Activated T-helper 1 cell treated with anti-CD3 and anti-CD28 coated beads, Interleukin-12 subunit alpha, Interleukin-12 subunit beta, Interleukin-2, Interleukin-4 antibody, amounts not matched to agents 30 ng/mL and 10 ng/mL and 1 ng/mL, durations not matched to agents 14 hours and 24 hours and 36 hours (primary cell): ENCODE measurements around the gene SERGEF. TPM values are rescaled to one million over a fixed set of nuclear protein-coding genes. Genes with fewer than 3 reads are reported as not detected.
"Not testable (repeated sequence)": the region's sequence is repeated elsewhere in the genome, so short reads cannot be mapped to it uniquely, and the experiment has no call there.

Source experiments
- DNase-seq: peaks from one replicate; pipeline ENCODE4 v3.0.0; 2021; ENCODE audit warnings: low spot score
- H3K27ac Mint-ChIP-seq: one replicate; pipeline ENCODE4 v1.8.0; 2021; ENCODE audit warnings: mild to moderate bottlenecking, mixed read lengths
- H3K27me3 Mint-ChIP-seq: one replicate; pipeline ENCODE4 v1.8.0; 2022; ENCODE audit warnings: mild to moderate bottlenecking, moderate library complexity, mixed read lengths; ENCODE audit not compliant: insufficient read depth
- H3K36me3 Mint-ChIP-seq: one replicate; pipeline ENCODE4 v1.8.0; 2021; ENCODE audit warnings: low read depth, mixed read lengths
- H3K4me1 Mint-ChIP-seq: one replicate; pipeline ENCODE4 v1.8.0; 2021; ENCODE audit warnings: low read depth, mixed read lengths
- H3K4me3 Mint-ChIP-seq: one replicate; pipeline ENCODE4 v1.8.0; 2021; ENCODE audit warnings: mild to moderate bottlenecking, moderate library complexity, mixed read lengths
- H3K9me3 Mint-ChIP-seq: one replicate; pipeline ENCODE4 v1.8.0; 2021; ENCODE audit warnings: mixed read lengths
- intact Hi-C: fragments of 100-400 bp; cut with micrococcal nuclease; formaldehyde crosslinking; loops from one replicate; pipeline ENCODE4 v1.15.1; 2024
- total RNA-seq: library from RNA; stranded (reverse); gene quantifications from 2 replicates; pipeline ENCODE4 v1.2.3, GENCODE V29; 2022

SERGEF gene
- total RNA-seq, 1 donor from 2014 or later, result 24.5 TPM

- DNase-seq, result no peak
- H3K27ac Mint-ChIP-seq, result no peak overlapping the region
- no peaks in the 10 kb centered on the region for H3K4me1 Mint-ChIP-seq
- H3K9me3 Mint-ChIP-seq, result no peaks in the 10 kb centered on the region
- no peaks in the 10 kb centered on the region for H3K36me3 Mint-ChIP-seq
- H3K27me3 Mint-ChIP-seq, result no peaks in the 10 kb centered on the region
- no peak overlapping the region for H3K4me3 Mint-ChIP-seq
- intact Hi-C loops, result no loop called here
These were observed 129.8 kb downstream of the SERGEF start for GRCh38 chr11:17883057-17883456.

DNA sequence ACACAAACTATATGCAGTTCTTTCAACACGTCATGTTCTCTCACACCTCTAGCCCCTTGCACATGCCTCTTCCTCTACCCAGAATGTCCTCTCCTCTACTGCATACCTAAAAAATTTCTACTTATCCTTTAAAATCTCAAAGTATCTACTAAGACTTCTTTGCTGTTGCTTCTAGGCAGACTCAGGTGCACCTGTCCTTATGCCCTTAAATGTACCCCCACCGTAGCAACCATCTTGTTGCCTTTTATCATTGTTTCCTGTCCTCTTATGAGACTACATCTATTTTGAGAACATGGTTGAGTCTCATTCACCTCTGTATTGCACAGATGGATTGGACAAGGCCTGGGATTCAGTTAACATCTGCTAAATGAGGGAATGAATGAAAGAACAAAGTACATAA is 134.1 kb downstream of the SERGEF start:
- H3K27ac Mint-ChIP-seq, result no peak overlapping the region
- H3K9me3 Mint-ChIP-seq, result no peaks in the 10 kb centered on the region
- H3K27me3 Mint-ChIP-seq, result no peaks in the 10 kb centered on the region
- H3K4me1 Mint-ChIP-seq, result no peaks in the 10 kb centered on the region
- DNase-seq, result no peak
- H3K36me3 Mint-ChIP-seq, result no peaks in the 10 kb centered on the region
- no peak overlapping the region for H3K4me3 Mint-ChIP-seq
- intact Hi-C loops, result no loop called here

- intact Hi-C loops, result no loop called here
- no peak for DNase-seq
- no peaks in the 10 kb centered on the region for H3K36me3 Mint-ChIP-seq
- no peaks in the 10 kb centered on the region for H3K27me3 Mint-ChIP-seq
- H3K9me3 Mint-ChIP-seq, result no peaks in the 10 kb centered on the region
- H3K27ac Mint-ChIP-seq, result no peak overlapping the region
- no peak overlapping the region for H3K4me3 Mint-ChIP-seq
- H3K4me1 Mint-ChIP-seq, result no peaks in the 10 kb centered on the region
These were observed 135.0 kb downstream of the SERGEF start for GRCh38 chr11:17877886-17878285.

DNA sequence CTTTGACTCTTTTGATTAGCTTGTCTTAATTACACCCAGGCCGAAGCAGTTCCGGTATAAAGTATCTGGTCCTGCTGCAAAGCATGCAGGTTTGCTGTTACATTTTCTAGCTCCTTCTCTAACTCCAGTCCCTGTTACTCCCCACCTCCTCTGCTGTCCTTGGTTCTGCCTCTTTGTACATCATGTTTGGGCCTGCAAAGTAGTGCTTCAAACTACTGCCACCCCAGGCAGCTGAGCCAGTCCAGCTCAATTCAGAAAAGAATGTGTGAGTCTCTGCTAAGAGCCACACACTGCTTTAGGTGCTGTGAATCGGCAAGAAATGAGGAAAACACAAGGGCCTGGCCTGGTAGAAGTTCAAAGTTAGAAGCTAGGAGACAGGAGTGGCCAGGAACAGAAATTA is 136.0 kb downstream of the SERGEF start:
- H3K27ac Mint-ChIP-seq, result no peak overlapping the region
- no peak for DNase-seq
- H3K4me3 Mint-ChIP-seq, result no peak overlapping the region
- no peaks in the 10 kb centered on the region for H3K4me1 Mint-ChIP-seq
- no peaks in the 10 kb centered on the region for H3K27me3 Mint-ChIP-seq
- no peaks in the 10 kb centered on the region for H3K9me3 Mint-ChIP-seq
- H3K36me3 Mint-ChIP-seq, result no peaks in the 10 kb centered on the region
- intact Hi-C loops, result no loop called here

GRCh38 chr11:17875891-17876290 is 137.0 kb downstream of the SERGEF start:
- no peaks in the 10 kb centered on the region for H3K36me3 Mint-ChIP-seq
- H3K27me3 Mint-ChIP-seq, result no peaks in the 10 kb centered on the region
- intact Hi-C loops, result no loop called here
- no peak overlapping the region for H3K4me3 Mint-ChIP-seq
- H3K27ac Mint-ChIP-seq, result no peak overlapping the region
- H3K4me1 Mint-ChIP-seq, result no peaks in the 10 kb centered on the region
- no peak for DNase-seq
- no peaks in the 10 kb centered on the region for H3K9me3 Mint-ChIP-seq

DNA sequence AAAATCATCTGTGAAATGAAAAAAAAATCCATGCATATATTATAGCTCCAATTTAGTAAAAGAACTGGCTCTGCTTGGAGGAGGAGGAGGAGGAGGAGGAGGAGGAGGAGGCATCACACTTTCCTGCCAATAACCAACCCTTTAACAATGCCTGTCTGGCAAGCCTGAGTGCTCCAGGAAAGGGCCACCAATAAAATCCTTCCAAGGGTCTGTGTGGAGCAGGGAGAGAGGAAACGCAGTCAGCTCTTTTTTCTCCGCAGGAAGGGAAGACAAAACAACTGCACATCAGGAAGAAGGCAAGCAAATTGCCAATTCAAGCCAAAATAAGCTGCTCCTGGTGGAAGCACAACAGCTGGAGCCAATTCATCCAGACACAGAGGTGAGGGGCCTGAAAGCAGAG is 139.3 kb downstream of the SERGEF start:
- Mint-ChIP-seq H3K27me3 (no peaks in the 10 kb centered on the region), H3K9me3 (peaks cover 10% of the 10 kb centered on the region), H3K4me1 (no peaks in the 10 kb centered on the region), H3K27ac (no peak overlapping the region), H3K36me3 (peaks cover 3% of the 10 kb centered on the region), H3K4me3 (no peak overlapping the region)
- intact Hi-C loops, result no loop called here
- DNase-seq, result no peak

- H3K4me3 Mint-ChIP-seq, H3K27me3 Mint-ChIP-seq, DNase-seq, H3K27ac Mint-ChIP-seq, intact Hi-C loops, H3K36me3 Mint-ChIP-seq, H3K4me1 Mint-ChIP-seq: not testable (repeated sequence)
- H3K9me3 Mint-ChIP-seq, result peaks cover 14% of the 10 kb centered on the region
These were observed 144.4 kb downstream of the SERGEF start for GRCh38 chr11:17868398-17868797.

DNA sequence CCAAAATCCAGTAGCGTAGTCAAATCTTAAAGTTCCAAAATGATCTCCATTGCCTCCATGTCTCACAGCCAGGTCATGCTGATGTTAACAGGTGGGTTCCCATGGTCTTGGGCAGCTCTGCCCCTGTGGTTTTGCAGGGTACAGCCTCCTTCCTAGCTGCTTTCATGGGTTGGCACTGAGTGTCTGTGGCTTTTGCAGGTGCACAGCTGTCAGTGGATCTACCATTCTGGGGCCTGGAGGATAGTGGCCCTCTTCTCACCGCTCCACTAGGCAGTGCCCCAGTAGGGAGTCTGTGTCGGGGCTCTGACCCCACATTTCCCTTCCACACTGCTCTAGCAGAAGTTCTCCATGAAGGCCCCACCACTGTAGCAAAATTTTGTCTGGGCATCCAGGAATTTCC is 145.5 kb downstream of the SERGEF start:
- no peak overlapping the region for H3K4me3 Mint-ChIP-seq
- intact Hi-C loops, result no loop called here
- peaks cover 7% of the 10 kb centered on the region for H3K36me3 Mint-ChIP-seq
- no peak for DNase-seq
- no peak overlapping the region for H3K27ac Mint-ChIP-seq
- H3K27me3 Mint-ChIP-seq, result no peaks in the 10 kb centered on the region
- peaks cover 14% of the 10 kb centered on the region for H3K9me3 Mint-ChIP-seq
- no peaks in the 10 kb centered on the region for H3K4me1 Mint-ChIP-seq

- intact Hi-C loops, result no loop called here
- no peak overlapping the region for H3K4me3 Mint-ChIP-seq
- H3K27ac Mint-ChIP-seq, result no peak overlapping the region
- H3K9me3 Mint-ChIP-seq, result peaks cover 14% of the 10 kb centered on the region
- H3K27me3 Mint-ChIP-seq, result no peaks in the 10 kb centered on the region
- no peaks in the 10 kb centered on the region for H3K4me1 Mint-ChIP-seq
- peaks cover 7% of the 10 kb centered on the region for H3K36me3 Mint-ChIP-seq
- no peak for DNase-seq
These were observed 146.9 kb downstream of the SERGEF start for GRCh38 chr11:17865765-17866428.

- Mint-ChIP-seq H3K27me3 (no peaks in the 10 kb centered on the region), H3K9me3 (peaks cover 6% of the 10 kb centered on the region), H3K27ac (no peak overlapping the region), H3K4me1 (no peaks in the 10 kb centered on the region), H3K36me3 (peaks cover 4% of the 10 kb centered on the region), H3K4me3 (no peak overlapping the region)
- intact Hi-C loops, result no loop called here
- DNase-seq, result no peak
These were observed 148.3 kb downstream of the SERGEF start for GRCh38 chr11:17864478-17864941.

DNA sequence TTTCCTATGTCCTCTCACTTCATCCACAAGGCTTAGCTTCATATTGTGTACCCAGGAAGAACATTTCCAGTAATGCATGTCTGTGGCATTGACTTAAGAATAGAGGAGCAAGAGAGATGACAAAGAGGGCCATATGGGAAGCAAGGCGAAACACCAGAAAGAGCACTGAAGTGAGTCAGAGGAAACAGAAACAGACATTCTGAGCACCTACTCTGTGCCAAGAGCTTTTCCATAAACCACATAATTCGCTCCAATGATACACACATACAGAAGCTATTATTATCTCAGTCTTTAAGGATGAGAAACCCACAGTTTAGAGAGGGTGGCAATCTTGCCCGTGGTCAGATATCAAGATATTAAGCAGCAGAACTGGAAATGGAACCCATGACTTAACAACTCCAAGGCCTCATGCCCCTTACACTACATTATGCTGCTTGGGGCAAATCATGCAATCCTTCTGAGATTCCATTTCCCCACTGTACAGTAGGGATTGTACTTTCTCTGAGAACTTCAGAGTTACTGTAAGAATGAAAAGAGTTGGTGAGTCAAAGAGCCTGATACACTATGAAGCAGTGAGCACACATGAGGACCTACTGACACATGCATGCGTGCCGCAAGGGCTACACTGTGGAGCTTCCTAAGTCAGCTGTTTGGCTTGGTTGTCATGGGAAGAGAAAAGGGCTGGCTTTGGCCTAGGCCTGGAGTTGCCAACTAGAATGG is 151.7 kb downstream of the SERGEF start:
- H3K4me1 Mint-ChIP-seq, result peaks cover 3% of the 10 kb centered on the region
- H3K9me3 Mint-ChIP-seq, result no peaks in the 10 kb centered on the region
- no peak for DNase-seq
- H3K27ac Mint-ChIP-seq, result no peak overlapping the region
- H3K4me3 Mint-ChIP-seq, result no peak overlapping the region
- intact Hi-C loops, result no loop called here
- H3K36me3 Mint-ChIP-seq, result peaks cover 2% of the 10 kb centered on the region
- no peaks in the 10 kb centered on the region for H3K27me3 Mint-ChIP-seq

GRCh38 chr11:17859552-17859951 is 153.3 kb downstream of the SERGEF start:
- Mint-ChIP-seq H3K4me3 (no peak overlapping the region), H3K4me1 (peaks cover 7% of the 10 kb centered on the region), H3K27me3 (no peaks in the 10 kb centered on the region), H3K9me3 (no peaks in the 10 kb centered on the region), H3K27ac (no peak overlapping the region), H3K36me3 (peaks cover 2% of the 10 kb centered on the region)
- intact Hi-C loops, result no loop called here
- no peak for DNase-seq

DNA sequence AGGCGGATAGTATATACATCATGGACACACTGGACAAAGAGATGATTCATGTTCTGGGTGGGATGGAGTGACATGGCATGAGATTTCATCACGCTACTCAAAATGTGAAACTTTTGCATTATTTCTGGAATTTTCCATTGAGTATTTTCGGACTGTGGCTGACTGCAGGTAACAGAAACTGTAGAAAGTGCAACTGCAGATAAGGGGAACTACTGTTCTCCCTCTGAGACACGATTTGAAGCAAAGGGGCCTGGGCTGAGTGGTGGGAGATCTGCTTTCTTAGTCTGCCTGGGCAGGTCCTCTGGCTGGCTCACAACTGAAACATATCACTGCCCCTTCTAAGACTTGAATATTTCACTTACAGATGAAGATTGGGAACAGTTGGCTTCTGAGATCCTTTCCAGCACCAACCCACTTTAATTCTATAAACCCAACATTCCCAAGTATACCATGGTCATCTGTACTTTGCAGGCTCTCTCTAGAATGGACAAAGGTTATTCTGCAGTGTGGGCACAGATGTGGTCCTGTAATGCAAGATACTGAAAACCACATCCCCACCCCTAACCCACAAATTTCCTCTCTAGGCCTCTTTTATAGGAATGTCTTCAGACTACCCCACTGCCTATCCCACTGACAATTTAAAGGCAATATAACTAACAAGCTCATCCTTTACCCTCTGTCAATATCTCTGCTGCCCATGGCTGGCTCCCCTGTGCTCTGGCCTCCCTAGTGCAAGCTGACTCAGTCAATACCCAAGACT is 157.1 kb downstream of the SERGEF start:
- Mint-ChIP-seq H3K4me3 (no peak overlapping the region), H3K9me3 (no peaks in the 10 kb centered on the region), H3K4me1 (peaks cover 7% of the 10 kb centered on the region), H3K27ac (no peak overlapping the region), H3K36me3 (peaks cover 2% of the 10 kb centered on the region), H3K27me3 (no peaks in the 10 kb centered on the region)
- intact Hi-C loops, result no loop called here
- no peak for DNase-seq
